GM21515 (cell line): ENCODE data around the gene ZNF860.
A peak's percentile ranks its signal among the peaks of the same experiment; 100 is the strongest.
"Not testable (repeated sequence)": the region's sequence is repeated elsewhere in the genome, so short reads cannot be mapped to it uniquely, and the experiment has no call there.

Experiments used
- ATAC-seq: cut with Tn5 transposase; IDR thresholded peaks from one replicate; pipeline ENCODE4 v1.9.1; 2021; ENCODE audit not compliant: unreplicated experiment

ZNF860 gene

DNA sequence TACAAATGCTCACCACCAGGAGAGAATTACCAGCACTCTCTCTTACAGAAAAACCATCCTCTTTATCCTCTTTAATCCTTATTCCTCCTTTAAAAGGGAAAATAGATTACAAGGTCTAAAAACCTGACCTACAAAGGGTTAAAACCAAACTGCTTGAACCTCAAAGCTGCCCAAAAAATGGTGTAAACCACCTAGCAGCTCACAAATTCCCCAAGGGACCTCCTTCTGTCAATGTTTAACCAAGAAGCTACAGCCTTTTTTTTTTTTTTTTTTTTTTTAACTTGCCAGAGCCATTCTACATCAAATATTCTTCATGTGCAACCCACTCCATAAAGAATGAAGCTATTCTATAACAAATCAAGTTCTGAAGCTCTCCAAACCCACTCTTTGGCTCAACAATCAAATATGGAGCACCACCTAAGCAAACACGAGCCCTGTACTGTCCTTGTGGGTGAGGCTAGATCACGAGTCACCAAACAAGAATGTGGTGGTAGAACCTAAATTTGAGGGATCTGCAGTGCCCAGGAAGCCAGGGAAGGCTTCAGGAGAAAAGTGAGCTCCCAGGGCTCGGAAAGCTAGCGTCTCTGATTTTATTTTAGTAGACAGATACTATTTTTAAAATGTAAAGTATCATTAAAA lies 20.6 kb upstream of the ZNF860 start:
- no peak for ATAC-seq

DNA sequence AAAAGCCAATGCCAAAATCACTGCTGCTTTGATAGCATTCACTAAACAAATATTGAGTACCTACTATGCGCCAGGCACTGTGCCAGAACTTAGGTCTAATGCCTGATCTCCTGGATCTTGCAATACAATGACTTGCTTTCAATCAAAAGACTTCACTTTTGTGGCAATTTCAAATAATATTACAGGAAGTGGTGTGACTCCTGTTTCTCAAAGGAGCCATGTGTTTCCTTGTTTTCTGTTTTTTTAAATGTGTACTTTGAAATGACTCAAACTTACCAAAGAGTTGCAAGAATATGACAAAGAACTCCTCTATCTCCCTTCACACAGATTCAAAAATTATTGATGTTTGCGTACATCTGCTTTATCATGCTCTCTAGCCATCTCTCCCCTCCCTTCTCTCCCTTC lies 18.7 kb upstream of the ZNF860 start:
- no peak for ATAC-seq

DNA sequence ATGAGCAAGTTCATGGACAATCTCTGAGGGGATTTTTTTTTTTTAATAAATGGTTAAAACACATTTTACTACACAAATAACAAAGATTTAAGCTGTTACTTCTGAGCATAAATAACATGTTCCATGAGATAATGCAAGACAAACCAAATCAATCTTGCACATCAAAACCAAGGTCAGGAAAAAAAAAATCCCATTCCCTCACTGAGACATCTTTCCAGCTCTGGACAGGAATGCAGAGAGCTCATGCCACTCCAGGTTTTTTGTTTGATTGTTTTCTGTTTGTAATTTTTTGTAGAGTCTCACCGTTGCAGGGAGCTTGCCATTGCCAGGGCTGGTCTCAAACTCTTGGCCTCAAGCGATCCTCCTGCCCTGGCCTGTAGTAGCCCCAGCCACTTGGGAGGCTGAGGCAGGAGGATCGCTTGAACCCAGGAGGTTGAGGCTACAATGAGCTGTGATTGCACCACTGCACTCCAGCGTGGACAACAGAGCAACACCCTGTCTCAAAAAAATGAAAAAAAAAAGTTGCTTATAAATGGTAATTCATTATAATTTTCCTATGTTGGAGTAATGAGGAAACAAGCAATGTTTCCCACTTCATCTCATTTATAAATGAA lies 14.5 kb upstream of the ZNF860 start:
- no peak for ATAC-seq

DNA sequence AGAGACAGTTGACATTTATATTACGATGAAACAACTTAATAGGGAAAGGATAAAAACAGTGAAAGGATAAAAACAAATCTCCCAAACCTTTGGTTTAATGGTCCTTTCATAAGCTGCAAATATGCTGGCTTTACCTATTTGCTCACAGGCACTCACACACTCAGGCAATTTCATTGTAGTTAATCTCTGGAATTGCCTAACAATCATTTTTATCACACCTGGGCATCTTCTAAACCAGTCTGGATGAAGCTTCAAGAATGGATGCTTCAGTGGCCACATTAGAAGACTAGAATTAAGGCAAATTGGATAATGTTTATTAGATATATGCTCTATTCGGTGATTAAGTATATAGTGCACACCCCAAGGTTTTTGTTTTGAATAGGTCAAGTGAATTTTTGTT lies 14.0 kb upstream of the ZNF860 start:
- ATAC-seq, result no peak

DNA sequence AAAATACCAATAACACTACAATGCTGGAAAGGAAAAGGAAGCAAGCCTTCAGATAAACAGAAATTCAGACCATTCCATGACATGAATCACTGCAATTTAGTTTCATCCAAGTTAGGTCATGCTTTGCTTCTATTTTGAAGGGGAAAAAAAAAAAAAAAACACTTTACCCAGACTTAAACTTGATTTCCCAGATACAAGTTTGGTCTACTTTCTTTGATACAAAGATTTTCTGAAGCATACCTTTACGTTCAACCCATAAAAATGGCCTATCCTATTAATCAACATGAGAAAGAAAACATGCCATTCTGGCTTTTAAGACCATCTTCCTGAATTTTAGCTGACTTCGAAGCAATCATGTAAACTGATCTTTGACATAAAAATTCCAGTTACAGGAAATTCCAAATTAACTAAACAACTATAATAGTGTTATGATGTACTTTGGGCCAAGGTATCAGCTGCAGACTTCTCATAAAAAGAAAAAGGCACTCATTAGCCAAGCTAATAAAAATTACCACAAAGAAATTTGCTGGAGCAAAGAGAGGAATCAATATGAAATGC lies 13.1 kb upstream of the ZNF860 start:
- ATAC-seq, result no peak

DNA sequence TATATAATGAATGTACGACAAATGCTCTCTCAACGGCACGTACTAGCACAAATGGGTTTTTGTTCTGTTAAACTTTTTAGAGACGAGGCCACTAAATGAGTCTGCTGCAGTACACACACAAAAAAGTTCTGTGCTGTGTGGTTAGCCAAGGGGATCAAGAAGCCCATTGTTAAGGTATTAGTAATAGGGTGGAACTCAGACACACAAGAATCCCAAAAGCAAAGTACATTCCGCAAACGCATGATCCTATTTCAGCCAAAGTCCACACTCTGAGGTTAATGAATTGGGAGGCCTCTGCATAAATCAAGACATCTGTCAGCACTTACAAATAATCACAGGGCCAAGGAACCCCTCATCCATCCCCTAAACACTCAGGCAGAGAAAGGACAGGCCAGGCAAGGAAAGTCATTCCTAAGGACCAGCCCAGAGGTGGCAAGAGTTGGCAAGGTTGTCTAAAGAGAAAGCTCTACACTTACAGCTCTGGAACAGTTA lies 12.6 kb upstream of the ZNF860 start:
- ATAC-seq, result no peak

DNA sequence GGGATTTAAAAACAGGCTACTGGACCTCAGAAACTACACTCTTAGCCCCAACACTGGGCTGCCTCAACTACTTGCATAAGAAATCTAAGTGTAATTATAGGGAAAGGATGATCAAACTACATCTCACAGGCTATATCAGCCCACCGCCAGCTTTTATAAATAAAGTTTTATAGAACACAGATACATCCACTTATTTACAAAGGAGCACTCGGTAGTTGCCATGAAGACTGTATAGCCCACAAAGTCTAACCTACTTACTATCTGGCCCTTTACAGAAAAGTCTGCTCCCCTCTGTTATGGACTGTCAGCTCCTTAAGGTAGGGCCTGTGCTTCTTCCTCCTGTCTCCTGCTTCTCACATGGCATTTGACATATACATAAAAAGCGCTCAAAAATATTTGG lies 9.9 kb upstream of the ZNF860 start:
- ATAC-seq, result no peak

DNA sequence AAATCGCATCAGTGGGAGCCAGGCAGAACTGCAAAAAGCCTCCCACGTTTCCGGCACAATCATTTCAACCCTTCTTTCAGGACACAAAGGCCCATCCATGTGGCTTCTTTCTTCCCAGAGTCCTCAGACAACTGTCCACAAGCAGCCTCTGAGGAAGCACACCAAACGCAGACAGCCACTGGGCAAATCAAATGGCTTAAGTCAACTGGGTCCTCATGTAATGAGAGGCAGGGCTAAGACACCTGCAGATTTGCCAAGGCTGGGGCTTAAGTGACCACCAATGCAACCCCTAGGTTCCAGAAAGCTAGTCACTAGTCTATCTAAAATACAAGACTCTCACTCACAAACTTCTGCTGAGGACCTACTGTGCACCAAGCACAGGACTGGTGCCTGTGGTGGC lies 8.5 kb upstream of the ZNF860 start:
- no peak for ATAC-seq

DNA sequence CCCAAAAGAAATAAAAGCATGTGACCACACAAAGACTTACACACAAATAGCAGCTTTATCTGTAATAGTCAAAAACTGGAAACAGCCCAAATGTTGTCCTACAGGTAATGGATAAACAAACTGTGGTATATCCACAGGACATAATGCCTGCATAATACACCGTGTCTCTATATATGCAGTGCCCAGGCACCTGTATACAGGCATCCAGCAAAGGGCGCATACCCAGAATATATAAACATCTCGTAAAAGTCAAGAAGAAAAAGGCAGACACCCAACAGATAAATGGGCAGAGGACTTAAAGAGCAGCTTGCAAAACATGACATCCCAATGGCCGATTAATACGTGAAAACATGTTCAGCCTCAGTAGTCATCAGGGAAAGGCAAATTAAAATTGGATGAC lies 7.7 kb upstream of the ZNF860 start:
- no peak for ATAC-seq

DNA sequence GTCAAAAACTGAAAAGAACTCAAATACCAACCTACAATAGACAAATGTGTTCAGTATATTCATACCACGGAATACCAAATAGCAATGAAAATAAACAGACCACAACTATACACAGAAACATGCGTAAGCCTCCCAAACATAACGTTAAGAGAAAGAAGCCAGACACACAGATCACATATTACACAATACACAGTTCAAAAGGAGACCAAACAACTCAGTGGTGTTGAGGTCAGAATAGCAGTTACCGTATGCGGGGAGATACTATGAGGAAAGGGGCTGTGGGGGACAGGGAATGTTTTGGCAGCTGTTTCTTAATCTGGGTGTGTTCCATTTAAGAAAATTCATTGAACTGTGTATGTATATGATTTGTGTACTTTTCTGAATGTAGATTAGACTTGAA lies 7.1 kb upstream of the ZNF860 start:
- no peak for ATAC-seq

DNA sequence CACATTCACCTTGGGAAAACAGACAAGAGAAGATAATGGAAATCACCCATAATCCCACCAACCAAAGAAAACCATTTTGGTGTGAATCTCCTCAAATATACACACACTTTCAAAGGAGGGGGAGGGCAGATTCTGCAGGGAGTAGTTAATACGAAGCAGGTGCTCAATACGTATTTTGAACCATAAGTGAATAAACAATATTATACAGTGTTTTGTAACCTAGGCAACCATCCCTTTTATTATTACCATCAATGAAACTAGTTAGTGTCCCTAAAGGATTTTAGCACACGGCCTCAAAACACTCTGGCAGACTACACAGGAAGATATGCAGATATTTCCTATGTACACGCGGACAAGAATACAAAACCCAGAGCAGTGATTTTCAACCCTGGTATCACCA lies 6.6 kb upstream of the ZNF860 start:
- ATAC-seq, result no peak

DNA sequence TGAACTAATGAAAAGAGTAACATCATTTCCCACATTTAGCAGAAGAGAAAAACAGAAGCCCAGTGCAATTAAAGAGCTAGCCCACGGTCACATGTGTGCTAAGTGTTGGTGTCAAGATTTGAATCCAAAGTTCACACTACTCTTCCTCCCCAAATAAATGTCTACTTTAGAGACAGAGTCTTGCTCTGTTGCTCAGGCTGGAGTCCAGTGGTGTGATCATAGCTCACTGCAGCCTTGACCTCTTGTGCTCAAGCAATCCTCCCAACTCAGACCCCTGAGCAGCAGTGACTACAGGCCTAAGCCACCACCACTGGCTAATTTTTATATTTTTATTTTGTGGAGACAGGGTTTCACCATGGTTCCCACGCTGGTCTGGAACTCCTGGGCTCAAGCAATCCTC lies 5.2 kb upstream of the ZNF860 start:
- ATAC-seq, result no peak

DNA sequence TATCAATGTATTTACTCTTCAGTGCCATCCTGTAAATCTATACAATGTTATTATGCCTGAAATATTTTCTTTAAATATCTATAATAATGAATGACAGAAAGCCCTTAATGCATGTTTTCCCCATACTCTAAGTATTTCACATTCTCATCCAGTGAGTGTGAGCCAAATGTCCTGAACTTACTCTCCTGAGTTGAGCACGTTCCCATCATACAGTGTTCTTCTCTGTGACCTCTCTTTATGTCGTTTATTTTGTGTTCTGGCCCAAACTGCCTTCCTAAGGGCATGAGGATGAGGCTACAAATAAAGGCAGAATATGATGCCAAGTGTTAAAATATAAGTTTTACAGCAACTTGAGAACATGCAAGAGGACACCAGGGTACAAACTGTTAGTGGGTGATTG lies 3.8 kb upstream of the ZNF860 start:
- no peak for ATAC-seq

DNA sequence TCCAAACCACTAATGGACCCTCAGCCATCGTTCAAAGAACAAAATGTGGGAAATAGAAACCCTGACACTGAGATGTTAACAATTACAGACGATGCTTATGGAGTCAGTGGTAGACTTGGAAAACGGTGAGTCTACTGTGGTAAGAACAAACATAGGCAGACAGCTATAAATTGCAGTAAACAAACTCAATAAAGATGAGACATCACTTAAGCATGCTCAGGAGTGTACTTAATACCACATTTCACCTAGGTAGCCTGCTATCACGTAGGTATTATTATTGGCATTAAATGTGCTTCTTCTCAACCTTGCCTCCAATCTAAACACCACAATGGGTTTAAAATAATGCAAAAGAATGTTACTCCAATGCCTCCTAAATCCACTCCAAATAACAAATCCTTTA lies 3.0 kb upstream of the ZNF860 start:
- no peak for ATAC-seq

DNA sequence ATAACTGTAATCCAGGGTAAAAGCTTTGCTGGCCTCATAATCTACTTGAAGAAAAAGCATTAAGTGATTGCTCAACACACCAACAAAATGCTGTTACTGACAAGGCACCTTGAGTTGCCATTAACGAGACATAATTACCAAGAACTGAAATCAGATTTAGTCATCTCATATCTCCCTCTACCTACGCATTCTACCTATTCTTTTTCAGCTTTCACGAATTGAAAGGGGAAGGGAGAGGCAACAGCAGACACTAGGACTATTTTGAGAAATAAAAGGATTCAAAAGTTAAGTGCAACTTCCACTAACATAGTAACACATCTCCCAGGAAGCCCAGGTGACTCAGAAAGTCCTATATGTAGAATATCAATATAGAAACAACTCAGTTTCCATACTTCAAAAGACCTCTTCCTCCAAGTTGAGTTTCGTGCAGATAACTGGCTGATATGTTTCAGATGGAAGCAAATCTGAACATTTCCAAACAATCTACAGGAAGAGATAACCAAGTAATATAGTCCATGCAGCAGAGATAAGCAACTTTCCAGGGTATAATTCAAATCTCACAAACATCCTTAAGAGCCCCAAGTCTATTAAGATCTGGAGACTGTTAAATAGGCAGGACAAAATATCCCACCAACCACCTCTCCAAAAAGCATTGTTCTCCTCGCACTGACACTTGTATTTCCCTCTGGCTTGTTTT lies 2.4 kb upstream of the ZNF860 start:
- no peak for ATAC-seq

DNA sequence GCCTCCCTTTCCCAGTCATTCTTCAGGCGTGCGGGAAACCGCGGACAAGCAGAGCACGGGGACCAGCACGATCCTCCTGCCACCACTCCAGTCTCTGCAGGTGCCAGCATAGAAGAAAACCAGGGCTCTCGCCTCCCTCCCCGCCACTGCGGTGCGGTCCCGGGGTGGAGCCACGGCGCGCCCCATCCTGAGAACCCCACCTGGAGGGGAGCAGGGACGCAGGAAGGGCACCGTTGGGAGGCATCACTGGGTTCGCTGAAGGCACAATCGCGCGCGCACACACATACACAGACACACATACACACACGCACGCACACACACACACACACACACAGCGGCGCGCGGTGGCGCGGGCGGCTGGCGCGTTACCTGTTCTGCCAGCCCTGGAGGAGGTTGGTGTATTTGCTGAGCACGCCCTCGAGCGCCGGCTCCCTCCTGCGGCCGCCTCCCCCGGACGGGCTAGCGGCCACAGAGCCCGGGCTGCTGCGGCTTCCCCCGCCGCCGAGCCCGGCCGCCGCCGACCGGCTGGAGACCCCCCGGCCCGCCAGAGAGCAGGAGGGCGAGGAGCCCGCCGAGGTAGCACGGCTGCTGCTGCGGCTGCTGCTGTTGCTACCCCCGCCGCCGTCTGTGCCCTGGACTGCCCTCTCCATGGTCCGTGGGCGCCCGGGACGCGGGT lies 882 bp upstream of the ZNF860 start:
- peak; percentile 56 for ATAC-seq

DNA sequence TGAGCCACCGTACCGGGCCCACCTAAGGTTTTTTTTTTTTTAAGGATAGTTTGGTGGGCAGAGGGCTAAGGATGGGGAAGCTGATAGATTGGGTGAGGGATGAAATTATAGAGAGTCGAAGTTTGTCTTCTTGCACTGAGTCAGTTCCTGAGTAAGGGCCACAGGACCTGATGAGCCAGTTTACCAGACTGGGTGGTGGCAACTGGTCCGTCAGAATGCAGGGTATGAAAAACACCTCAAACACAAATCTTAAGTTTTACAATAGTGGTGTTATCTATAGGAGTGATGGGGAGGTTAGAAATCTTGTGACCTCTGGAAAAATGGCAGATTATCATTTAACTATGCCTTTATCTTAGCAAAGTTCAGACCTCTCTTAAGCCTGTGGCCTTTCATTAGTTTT lies 2.8 kb downstream of the ZNF860 start:
- no peak for ATAC-seq

DNA sequence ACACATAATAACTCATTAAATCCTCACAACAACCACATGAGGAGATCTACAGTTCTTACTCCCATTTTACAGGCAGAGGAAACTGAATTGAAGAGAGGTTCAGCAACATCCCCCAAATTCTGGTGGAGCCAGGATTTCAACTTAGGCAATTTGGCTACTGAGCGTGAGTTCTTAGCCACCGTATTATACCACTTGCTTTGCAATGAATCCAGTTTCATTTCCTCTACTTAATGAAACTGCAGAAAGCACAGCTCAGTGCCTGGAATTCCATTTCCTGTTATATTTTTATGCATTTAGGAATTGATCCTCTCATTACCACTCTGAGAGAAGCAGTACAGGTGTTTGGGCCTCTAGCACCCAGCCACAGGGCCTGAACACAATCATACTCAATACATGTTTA lies 4.3 kb downstream of the ZNF860 start:
- ATAC-seq, result no peak

DNA sequence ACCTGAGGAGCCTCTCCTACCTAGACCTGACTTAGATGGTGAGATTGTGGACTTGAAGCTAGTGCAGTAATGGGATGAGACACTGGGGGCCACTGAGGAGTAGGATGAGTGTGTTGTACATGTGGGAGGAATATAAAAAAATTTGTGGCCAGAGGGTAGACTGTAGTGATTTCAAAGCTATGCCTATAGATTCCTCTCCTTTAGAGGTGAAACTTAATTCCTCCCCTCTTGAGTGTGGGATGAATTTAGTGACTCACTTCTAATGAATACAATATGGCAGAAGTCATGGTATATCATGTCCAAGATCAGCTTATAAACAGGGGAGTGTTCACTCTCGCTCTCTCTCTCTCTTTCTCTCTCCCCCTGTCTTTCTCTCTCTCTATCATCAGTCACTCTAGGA lies 6.7 kb downstream of the ZNF860 start:
- ATAC-seq, result no peak

DNA sequence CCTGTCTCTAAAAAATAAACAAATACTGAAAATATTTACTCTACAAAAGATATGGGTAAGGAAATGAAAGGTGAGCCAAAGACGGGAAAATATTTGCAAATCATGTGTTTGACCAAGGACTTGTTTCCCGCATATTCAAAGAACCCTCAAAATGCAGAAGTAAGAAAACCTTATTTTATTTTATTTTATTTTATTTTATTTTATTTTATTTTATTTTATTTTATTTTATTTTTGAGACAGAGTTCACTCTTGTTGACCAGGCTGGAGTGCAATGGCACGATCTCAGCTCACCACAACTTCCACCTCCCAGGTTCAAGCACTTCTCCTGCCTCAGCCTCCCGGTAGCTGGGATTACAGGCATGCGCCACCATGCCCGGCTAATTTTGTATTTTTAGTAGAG lies 11.4 kb downstream of the ZNF860 start:
- not testable (repeated sequence) for ATAC-seq

DNA sequence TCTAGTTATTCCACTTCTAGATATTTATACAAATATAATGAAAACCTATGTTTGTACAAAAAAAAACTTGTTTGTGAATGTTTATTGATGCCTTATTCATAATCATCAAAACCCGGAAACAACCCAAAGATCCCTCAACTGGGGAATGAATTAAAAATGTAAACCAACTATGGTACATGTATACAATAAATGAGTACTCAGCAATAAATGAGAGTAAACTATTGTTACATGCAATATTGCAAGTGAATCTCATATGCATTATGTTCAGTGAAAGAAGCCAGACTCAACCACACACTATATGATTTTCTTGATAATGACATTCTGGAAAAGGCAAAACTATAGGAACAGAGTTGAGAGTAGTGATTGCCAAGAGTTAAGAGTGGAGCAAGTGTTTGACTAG lies 12.3 kb downstream of the ZNF860 start:
- ATAC-seq, result no peak

DNA sequence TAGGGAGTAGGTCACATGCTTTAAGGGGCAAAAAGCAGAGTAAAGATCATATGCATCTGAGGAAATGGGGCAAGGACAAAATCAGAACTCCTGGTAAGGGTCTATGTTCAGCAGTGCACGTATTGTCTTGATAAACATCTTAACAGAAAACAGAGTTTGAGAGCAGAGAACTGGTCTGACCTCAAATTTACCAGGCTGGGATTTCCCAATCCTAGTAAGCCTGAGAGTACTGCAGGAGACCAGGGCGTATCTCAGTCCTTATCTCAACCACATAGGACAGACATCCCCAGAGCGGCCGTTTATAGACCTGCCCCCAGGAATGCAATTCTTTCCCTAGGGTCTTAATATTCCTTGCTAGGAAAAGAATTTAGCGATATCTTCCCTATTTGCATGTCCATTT lies 13.5 kb downstream of the ZNF860 start:
- ATAC-seq, result not testable (repeated sequence)
